ENCODE results near the gene HNF4A.

Gene HNF4A

GRCh38 chr20:44483112-44483511 is 127.6 kb downstream of the HNF4A start:
- no peak for TF ChIP-seq EZH2 (IDR thresholded peaks at IDR 0.05; ENCODE audit: borderline replicate concordance, low read depth, low read length, severe bottlenecking)
- TF ChIP-seq, protein P1, sequence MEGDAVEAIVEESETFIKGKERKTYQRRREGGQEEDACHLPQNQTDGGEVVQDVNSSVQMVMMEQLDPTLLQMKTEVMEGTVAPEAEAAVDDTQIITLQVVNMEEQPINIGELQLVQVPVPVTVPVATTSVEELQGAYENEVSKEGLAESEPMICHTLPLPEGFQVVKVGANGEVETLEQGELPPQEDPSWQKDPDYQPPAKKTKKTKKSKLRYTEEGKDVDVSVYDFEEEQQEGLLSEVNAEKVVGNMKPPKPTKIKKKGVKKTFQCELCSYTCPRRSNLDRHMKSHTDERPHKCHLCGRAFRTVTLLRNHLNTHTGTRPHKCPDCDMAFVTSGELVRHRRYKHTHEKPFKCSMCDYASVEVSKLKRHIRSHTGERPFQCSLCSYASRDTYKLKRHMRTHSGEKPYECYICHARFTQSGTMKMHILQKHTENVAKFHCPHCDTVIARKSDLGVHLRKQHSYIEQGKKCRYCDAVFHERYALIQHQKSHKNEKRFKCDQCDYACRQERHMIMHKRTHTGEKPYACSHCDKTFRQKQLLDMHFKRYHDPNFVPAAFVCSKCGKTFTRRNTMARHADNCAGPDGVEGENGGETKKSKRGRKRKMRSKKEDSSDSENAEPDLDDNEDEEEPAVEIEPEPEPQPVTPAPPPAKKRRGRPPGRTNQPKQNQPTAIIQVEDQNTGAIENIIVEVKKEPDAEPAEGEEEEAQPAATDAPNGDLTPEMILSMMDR (IDR thresholded peaks at IDR 0.05; ENCODE audit: borderline replicate concordance, extremely low read depth, low read length, poor library complexity, severe bottlenecking) = no peak
- no peaks in the 10 kb centered on the region for H3K79me2 ChIP-seq (ENCODE audit: insufficient read depth, low read length)
- H3K27me3 ChIP-seq (ENCODE audit: insufficient read depth, low read length, poor library complexity) = no peaks in the 10 kb centered on the region
- peaks cover 59% of the 10 kb centered on the region for H3K36me3 ChIP-seq (ENCODE audit: insufficient read depth, low read length)
- no peaks in the 10 kb centered on the region for H4K20me1 ChIP-seq (ENCODE audit: insufficient read depth, low read length)
- ATAC-seq (ENCODE audit: insufficient read depth, low read depth) (no peak), DNase-seq (no peak)
- H3K27ac ChIP-seq (ENCODE audit: low read length) = no peak overlapping the region
- no peaks in the 10 kb centered on the region for H3K4me1 ChIP-seq (ENCODE audit: insufficient read depth, low read length)
- H3K9ac ChIP-seq (ENCODE audit: low read depth, low read length) = no peak overlapping the region
- no peak overlapping the region for H3K4me2 ChIP-seq (ENCODE audit: insufficient read depth, low read length)
- no peak overlapping the region for H3K4me3 ChIP-seq (ENCODE audit: low read depth in 1 of 2, low read length in 2 of 2)
- H2AFZ ChIP-seq (ENCODE audit: low read depth, low read length) = no peak overlapping the region
- no peaks in the 10 kb centered on the region for H3K9me3 ChIP-seq (ENCODE audit: insufficient read depth, low read length, severe bottlenecking)
